Gastrocnemius medialis (tissue), 4 donors: ENCODE data around the gene TIPIN.

Experiments
- CTCF ChIP-seq, 5 experiments: fragments of 450-650 bp in 3 of 5; fragments of 200-600 bp in 2 of 5; sonication (generic) in 2 of 5; IDR thresholded peaks in 4 of 5; conservative IDR thresholded peaks in 1 of 5; 1 replicate in 4 of 5; 2 replicates in 1 of 5; pipeline ENCODE4 v1.5.1; 2016 to 2019; ENCODE audit warnings: antibody characterized with exemption in 5 of 5, mild to moderate bottlenecking in 3 of 5, moderate library complexity in 3 of 5
- POLR2A ChIP-seq, 2 donors: fragments of 450-650 bp; IDR thresholded peaks; one replicate each; pipeline ENCODE4 v1.6.1; 2017; ENCODE audit warnings: antibody characterized with exemption in 2 of 2, mild to moderate bottlenecking in 2 of 2, moderate library complexity in 2 of 2

- no peak for TF ChIP-seq CTCF (IDR thresholded peaks at IDR 0.05 in 4 of 5, conservative IDR thresholded peaks at IDR 0.05 in 1 of 5)
- no peak for TF ChIP-seq POLR2A (IDR thresholded peaks at IDR 0.05)
These were observed 32.1 kb upstream of the TIPIN start for GRCh38 chr15:66388576-66388975.
